T47D (cell line): ENCODE data around the gene A3GALT2.
"Not testable (repeated sequence)": the region's sequence is repeated elsewhere in the genome, so short reads cannot be mapped to it uniquely, and the experiment has no call there.

Experiments used
- DNase-seq, 2 experiments: peaks; one replicate each; pipeline versions ENCODE4 v3.0.0 to v3.0.0-alpha.2; 2011 to 2012; ENCODE audit warnings: low read depth in 1 of 2, low spot score in 1 of 2
- JUND ChIP-seq: IDR thresholded peaks from 2 replicates; pipeline ENCODE4 v1.6.1; 2012; ENCODE audit warnings: low read depth
- in situ Hi-C: cut with HindIII; loops from 2 replicates; pipeline ENCODE4 v1.10.0; 2016; ENCODE audit warnings: low sequenced_read_pairs, low pct_unique_long_range_greater_than_20kb

Gene A3GALT2

DNA sequence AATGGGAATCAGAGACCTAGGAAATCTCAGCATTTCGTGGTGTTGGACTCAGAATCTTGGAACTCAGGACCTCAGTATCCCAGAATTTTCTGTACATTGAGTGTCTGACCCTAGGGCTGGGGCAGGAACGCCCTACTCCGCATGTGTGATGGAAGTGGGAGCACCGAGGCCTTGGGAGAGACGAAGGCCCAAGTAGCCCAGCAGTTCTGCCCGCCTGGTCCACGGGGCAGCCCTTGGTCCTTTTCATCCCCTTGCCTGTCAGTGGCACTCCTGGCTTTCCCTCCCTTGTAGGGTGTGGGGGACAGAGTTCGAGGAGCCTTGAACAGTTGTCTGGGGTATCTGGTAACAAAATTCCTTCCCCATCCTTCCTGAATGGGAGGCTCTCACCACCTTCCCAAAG is 10.2 kb downstream of the A3GALT2 start:
- TF ChIP-seq JUND: no peak
- in situ Hi-C loops: no loop called here
- no peak for DNase-seq

DNA sequence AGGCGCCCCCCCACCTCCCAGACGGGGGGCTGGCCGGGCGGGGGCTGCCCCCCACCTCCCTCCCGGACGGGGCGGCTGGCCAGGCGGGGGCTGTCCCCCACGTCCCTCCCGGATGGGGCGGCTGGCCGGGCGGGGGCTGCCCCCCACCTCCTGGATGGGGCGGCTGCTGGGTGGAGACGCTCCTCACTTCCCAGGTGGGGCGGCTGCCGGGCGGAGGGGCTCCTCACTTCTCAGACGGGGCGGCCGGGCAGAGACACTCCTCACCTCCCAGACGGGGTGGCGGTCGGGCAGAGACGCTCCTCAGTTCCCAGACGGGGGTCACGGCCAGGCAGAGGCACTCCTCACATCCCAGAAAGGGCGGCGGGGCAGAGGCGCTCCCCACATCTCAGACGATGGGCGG is 11.5 kb downstream of the A3GALT2 start:
- in situ Hi-C loops, DNase-seq: not testable (repeated sequence)

DNA sequence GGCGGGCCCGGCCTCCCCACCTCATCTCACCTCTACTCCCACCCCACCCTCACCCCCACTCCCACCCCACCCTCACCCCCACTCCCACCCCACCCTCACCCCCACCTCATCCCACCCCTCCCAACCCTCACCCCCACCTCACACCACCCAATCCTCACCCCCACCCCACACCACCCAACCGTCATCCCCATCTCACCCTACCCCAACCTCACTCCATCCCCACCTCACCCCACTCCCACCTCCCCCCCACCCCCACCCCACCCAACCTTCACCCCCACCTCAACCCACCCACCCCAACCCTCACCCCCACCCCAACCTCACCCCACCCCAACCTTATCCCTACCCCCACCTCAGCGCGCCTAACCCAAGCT is 13.4 kb downstream of the A3GALT2 start:
- no peak for DNase-seq
- TF ChIP-seq JUND: no peak
- in situ Hi-C loops: no loop called here

DNA sequence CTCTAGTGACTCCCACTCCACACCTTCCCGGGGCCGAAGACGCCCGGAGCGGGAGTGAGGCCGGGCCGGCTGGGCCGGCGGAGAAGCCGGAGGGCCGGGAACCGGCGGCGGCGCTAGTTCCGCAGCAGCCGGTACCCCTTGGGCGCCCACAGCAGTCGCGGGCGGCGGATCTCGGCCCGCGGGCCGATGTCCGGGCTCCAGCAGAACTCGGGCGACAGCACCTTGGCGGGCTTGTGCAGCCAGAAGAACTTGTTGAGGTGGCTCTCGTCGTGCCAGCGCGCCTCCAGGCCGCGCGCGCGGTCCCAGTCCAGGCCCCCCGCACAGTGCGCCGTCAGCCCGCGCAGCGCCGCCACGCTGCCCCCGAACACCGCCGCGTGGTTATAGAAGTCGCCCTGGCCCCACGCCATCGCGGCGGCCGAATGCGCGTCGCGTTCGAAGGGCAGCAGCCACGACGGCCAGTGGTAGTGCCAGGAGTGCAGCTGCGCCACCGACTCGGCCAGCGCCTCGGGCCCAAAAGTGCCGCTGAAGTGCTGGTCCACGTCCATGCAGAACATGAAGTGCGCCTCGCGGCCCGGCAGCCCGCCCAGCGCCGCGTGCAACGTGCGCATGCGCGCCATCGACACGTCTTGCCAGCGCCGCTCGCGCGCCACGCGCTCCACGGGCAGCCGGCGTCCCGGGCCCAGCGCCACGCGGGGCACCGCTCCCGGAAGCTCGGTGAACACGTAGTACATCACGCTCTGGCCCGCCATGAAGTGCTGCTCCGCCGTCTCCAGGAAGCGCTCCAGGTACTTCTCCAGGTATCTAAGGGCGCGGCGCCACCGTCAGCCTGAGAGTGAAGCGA is 14.0 kb downstream of the A3GALT2 start:
- no peak for TF ChIP-seq JUND
- in situ Hi-C loops: no loop called here
- no peak for DNase-seq

DNA sequence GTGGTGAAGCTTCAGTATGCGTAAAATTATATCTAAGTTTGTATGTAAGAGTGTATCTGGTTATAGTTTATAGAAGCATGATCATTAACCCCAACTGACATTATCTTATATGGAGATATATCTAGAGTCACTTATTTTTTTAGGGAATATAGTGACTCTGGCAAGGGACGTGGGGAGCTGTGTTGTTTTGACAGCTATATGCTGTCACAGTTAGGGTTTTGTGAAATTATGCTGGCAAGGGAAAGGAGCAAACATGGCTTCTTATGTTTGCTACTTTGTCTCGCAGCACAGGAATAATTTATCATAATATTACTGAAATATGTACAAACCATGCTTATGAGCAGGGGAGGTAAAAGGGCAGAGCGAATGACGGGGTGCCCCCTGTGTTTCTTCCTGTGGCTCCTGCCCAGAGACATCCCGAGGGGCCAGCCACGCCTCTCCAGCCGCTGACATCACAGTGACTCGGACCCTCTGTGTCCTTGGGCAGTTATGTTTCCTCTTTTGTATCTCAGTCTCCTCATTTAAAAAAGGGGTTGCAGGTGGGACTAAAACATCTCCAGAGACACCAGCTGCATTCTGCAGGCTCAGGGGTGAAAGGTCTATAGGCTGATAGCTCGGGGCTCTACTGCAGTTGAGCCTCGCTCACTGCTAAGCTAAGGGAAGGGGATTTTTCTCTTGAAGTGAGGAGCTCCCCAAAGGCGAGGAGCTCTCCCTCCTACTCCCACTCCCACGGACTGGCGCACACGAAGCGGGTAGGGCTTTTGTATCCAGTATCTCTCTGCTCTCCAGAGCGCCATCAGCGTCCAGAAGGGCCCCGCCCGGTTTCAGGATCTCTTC is 14.9 kb downstream of the A3GALT2 start:
- no peak for DNase-seq
- TF ChIP-seq JUND: no peak
- in situ Hi-C loops: no loop called here

DNA sequence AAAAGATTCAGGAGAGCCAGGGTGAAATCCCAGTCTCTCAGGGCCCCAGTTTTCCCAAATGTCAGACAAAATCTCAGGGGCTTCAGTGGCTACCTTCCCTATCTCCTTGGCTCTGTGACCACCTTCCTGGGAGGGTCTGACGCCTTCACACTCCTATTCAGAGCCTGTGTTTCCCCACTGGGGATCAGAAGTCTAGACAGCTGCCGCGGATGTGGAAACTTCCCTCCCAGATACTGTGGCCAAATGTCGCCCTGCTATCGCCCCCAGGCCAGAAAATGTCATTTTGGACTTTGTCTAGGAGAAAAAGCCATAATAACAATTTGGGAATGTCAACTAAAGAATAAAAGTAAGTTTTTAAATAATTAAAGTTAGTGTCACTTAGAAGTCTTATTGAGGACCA is 15.9 kb downstream of the A3GALT2 start:
- in situ Hi-C loops: no loop called here
- TF ChIP-seq JUND: no peak
- no peak for DNase-seq

DNA sequence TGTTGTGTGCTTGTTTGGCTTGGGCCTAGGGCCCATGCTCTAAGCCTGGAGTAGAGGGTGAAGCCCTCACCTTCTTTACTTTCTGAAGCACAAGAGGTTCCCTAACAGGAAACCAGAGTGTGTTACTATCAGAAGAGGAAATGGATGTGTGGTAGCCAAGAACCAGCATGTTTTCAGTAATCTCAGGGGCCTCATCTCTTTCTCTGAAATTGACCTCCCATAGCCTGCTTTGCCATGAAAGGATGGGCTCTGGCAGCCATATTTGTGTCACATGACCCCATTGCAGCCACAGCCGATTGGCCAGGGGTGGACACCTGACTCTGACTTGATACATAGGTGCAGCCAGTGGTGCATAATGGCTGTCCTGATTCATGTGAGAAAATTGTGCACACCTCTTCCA is 18.6 kb downstream of the A3GALT2 start:
- no peak for TF ChIP-seq JUND
- in situ Hi-C loops: no loop called here
- DNase-seq: no peak

- TF ChIP-seq JUND: no peak
- no peak for DNase-seq
- in situ Hi-C loops: no loop called here
These were observed 19.5 kb downstream of the A3GALT2 start for GRCh38 chr1:33301273-33301984.

GRCh38 chr1:33300673-33301072 is 20.2 kb downstream of the A3GALT2 start:
- no peak for TF ChIP-seq JUND
- in situ Hi-C loops: no loop called here
- DNase-seq: no peak

GRCh38 chr1:33299461-33300155 is 21.3 kb downstream of the A3GALT2 start:
- TF ChIP-seq JUND: no peak

DNA sequence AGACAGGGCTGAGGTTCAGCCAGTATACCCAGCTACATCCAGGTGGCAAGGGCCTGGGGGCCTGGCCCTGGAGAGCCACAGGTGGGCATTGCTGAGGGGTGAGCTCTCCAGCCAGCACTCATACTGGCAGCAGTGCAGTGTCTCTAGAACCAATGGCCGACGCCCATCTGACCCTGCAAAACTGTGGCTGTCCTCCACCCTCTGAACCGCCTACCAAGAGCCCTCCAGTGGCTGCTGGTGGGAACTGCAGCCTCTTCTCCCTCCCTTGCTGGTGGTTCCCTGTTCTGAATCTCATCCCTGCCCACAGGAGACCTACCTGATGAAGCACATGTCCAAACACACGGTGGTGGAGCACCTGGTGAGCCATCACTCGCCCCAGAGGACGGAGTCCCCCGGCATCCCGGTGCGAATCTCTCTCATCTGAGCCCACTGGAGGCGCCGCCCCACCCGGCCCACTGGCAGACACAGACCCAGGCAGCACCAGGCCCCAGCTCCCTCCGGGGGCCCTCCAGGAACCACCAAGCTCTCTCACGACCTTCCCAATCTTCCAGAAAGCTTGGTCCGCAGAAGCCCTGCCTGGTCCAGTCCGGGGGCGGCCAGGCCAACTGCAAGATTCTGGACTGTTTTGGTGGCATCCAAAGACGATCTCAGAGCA is 22.1 kb downstream of the A3GALT2 start:
- DNase-seq: peak; percentile 67 to 71
- in situ Hi-C loops: no loop called here
- TF ChIP-seq JUND: no peak

More at GRCh38 chr1:33299461-33300155, 21.3 kb downstream of the A3GALT2 start:
- in situ Hi-C loops: no loop called here
- no peak for DNase-seq
